ENCODE results near the gene ORM2. TPM values are rescaled to one million over a fixed set of nuclear protein-coding genes. Genes with fewer than 3 reads are reported as not detected.

ORM2 gene
- total RNA-seq, 1 donor from 2014 or later, result 0.64 TPM

GRCh38 chr9:114348906-114349482 is 19.3 kb downstream of the ORM2 start:
- intact Hi-C loops (cut with DNase I), result loop anchor here (1.0 to 10.0 kb wide), 3 partner anchors 18 to 236 kb away; partner anchors contain the start of gene ATP6V1G1
- Histone ChIP-seq H3K27ac (peak overlapping the region; percentile 70 to 77), H3K4me1 (peaks cover 0 to 21% of the 10 kb centered on the region in 2 donors), H3K4me3 (no peak overlapping the region), H3K36me3 (peaks cover 80 to 86% of the 10 kb centered on the region in 2 donors), H3K27me3 (no peaks in the 10 kb centered on the region), H3K9me3 (no peaks in the 10 kb centered on the region)
- no peak for TF ChIP-seq CTCF (IDR thresholded peaks at IDR 0.05)
- peak; percentile 89 to 93 for DNase-seq (ENCODE audit: low spot score in 2 of 2)

DNA sequence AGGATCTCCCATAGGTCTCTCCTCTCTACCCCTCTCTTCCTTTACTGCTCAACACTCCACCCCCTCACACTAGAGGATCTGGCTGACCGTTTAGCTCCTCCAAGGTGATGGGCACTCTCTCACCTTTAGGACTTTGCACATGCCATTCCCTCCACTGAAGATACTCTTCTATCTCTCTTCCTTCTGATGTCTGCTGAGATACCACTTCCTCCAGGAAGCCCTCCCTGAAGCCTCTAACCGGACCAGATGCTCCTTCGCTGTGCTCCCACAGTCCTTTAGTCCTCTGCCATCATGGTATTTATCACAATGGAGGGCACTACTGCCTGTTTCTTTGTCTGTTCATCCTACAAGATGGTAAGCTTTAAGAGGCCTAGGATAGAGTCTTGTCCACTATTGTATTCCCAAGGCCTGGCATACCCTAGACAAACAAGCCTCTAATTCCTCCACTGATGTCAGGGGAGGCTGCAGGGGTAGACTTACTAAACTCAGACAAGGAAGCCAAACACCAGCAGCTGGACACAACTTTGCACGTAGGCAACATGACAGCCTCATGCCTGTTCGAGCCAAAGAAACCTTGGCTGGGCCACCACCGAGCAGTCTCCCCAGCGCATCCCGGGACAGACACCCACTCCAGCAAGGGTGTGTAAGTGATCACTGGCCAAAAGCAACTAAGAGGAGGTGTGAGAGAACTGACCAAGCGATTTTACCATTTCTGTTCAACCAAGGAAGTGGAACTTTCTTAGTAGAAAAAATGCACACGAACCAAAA is 20.2 kb downstream of the ORM2 start:
- Histone ChIP-seq H3K27me3 (no peaks in the 10 kb centered on the region), H3K9me3 (no peaks in the 10 kb centered on the region), H3K4me1 (peaks cover 0 to 21% of the 10 kb centered on the region in 2 donors), H3K4me3 (no peak overlapping the region), H3K36me3 (peaks cover 76 to 86% of the 10 kb centered on the region in 2 donors), H3K27ac (peak overlapping the region; percentile 70 to 77)
- no peak for DNase-seq (ENCODE audit: low spot score in 2 of 2)
- intact Hi-C loops (cut with DNase I), result loop anchor here (1.0 to 10.0 kb wide), 3 partner anchors 17 to 235 kb away; partner anchors contain the start of gene ATP6V1G1
- no peak for TF ChIP-seq CTCF (IDR thresholded peaks at IDR 0.05)

GRCh38 chr9:114350636-114351401 is 21.1 kb downstream of the ORM2 start:
- Histone ChIP-seq H3K9me3 (no peaks in the 10 kb centered on the region), H3K4me1 (peaks cover 0 to 21% of the 10 kb centered on the region in 2 donors), H3K27ac (peak overlapping the region; percentile 70 to 77), H3K4me3 (no peak overlapping the region), H3K36me3 (peaks cover 78 to 86% of the 10 kb centered on the region in 2 donors), H3K27me3 (no peaks in the 10 kb centered on the region)
- intact Hi-C loops (cut with DNase I), result no loop called here
- no peak for TF ChIP-seq CTCF (IDR thresholded peaks at IDR 0.05)
- no peak for DNase-seq (ENCODE audit: low spot score in 2 of 2)

GRCh38 chr9:114351932-114352331 is 22.3 kb downstream of the ORM2 start:
- no peak for DNase-seq (ENCODE audit: low spot score in 2 of 2)
- TF ChIP-seq CTCF (IDR thresholded peaks at IDR 0.05), result no peak
- H3K36me3 ChIP-seq, result peaks cover 78 to 86% of the 10 kb centered on the region in 2 donors
- no peak overlapping the region for H3K27ac ChIP-seq
- intact Hi-C loops (cut with DNase I), result no loop called here
- H3K27me3 ChIP-seq, result no peaks in the 10 kb centered on the region
- H3K4me1 ChIP-seq, result peaks cover 0 to 21% of the 10 kb centered on the region in 2 donors
- H3K4me3 ChIP-seq, result no peak overlapping the region
- no peaks in the 10 kb centered on the region for H3K9me3 ChIP-seq

GRCh38 chr9:114355821-114356220 is 26.2 kb downstream of the ORM2 start:
- Histone ChIP-seq H3K27me3 (no peaks in the 10 kb centered on the region), H3K27ac (no peak overlapping the region), H3K36me3 (peaks cover 87 to 91% of the 10 kb centered on the region in 2 donors), H3K9me3 (no peaks in the 10 kb centered on the region), H3K4me1 (peaks cover 0 to 1% of the 10 kb centered on the region in 2 donors), H3K4me3 (no peak overlapping the region)
- intact Hi-C loops (cut with DNase I), result no loop called here
- TF ChIP-seq CTCF (IDR thresholded peaks at IDR 0.05), result no peak
- DNase-seq (ENCODE audit: low spot score in 2 of 2), result no peak

All from ascending aorta (tissue), 2 donors.